Measurements from ENCODE around the gene TAS1R3.

TAS1R3 gene

GRCh38 chr1:1340791-1341548, 9.9 kb downstream of the TAS1R3 start:
- no peak for DNase-seq

GRCh38 chr1:1341549-1342021, 10.5 kb downstream of the TAS1R3 start:
- DNase-seq: no peak

GRCh38 chr1:1342061-1342562, 11.0 kb downstream of the TAS1R3 start:
- no peak for DNase-seq

GRCh38 chr1:1342584-1343115, 11.6 kb downstream of the TAS1R3 start:
- DNase-seq: no peak

GRCh38 chr1:1343811-1344421, 12.8 kb downstream of the TAS1R3 start:
- DNase-seq: no peak

- no peak for DNase-seq
Measured at GRCh38 chr1:1344655-1345361, 13.7 kb downstream of the TAS1R3 start.

- no peak for DNase-seq
Measured at GRCh38 chr1:1345384-1345783, 14.3 kb downstream of the TAS1R3 start.

GRCh38 chr1:1345860-1346500, 14.9 kb downstream of the TAS1R3 start:
- DNase-seq: no peak

GRCh38 chr1:1346501-1346890, 15.4 kb downstream of the TAS1R3 start:
- DNase-seq: no peak

GRCh38 chr1:1347026-1347595, 16.0 kb downstream of the TAS1R3 start:
- no peak for DNase-seq

- DNase-seq: no peak
Measured at GRCh38 chr1:1347663-1348419, 16.8 kb downstream of the TAS1R3 start.

- no peak for DNase-seq
Measured at GRCh38 chr1:1348420-1349255, 17.6 kb downstream of the TAS1R3 start.

GRCh38 chr1:1349256-1350012, 18.4 kb downstream of the TAS1R3 start, which contains the start of gene DVL1:
Gene DVL1 (minus strand): TSS chr1:1349418. CDS start chr1:1349065, 353 bp downstream.
- DNase-seq: no peak

- DNase-seq: no peak
Measured at GRCh38 chr1:1351511-1352427, 20.7 kb downstream of the TAS1R3 start.

GRCh38 chr1:1352786-1353388, 21.8 kb downstream of the TAS1R3 start:
- no peak for DNase-seq

GRCh38 chr1:1353389-1354151, 22.5 kb downstream of the TAS1R3 start:
- no peak for DNase-seq

Data from NCI-H2029 treated with DMSO at 0.1 percent for 48 hours (cell line).